BJ (cell line): ENCODE measurements around the gene DERA. TPM values are rescaled to one million over a fixed set of nuclear protein-coding genes. Genes with fewer than 3 reads are reported as not detected.

Source experiments
- CTCF ChIA-PET: fragments of 350-600 bp; formaldehyde crosslinking; extraction: SDS; loops from one replicate; lab custom pipeline; 2021; ENCODE audit warnings: antibody characterized with exemption, inconsistent platforms; lab: Yijun Ruan, JAX
- POLR2A ChIA-PET: fragments of 300-600 bp; sonication (Branson Sonifier 250); formaldehyde crosslinking; extraction: SDS; loops from one replicate; lab custom pipeline; 2021; ENCODE audit warnings: antibody characterized with exemption; lab: Charles Lee
- DNase-seq: peaks from one replicate; pipeline ENCODE4 v3.0.0-alpha.2; 2011; ENCODE audit warnings: low read depth
- H3K27me3 ChIP-seq: 2 replicates; pipeline ENCODE4 v1.6.0; 2011; ENCODE audit warnings: low read length; ENCODE audit not compliant: control insufficient read depth, insufficient read depth
- H3K36me3 ChIP-seq: 2 replicates; pipeline ENCODE4 v1.5.1; 2011; ENCODE audit warnings: low read length; ENCODE audit not compliant: control insufficient read depth, insufficient read depth
- H3K4me3 ChIP-seq: 2 replicates; pipeline ENCODE4 v1.5.1; 2011; ENCODE audit warnings: low read depth, mild to moderate bottlenecking, control low read depth, low read length
- CTCF ChIP-seq: IDR thresholded peaks from 2 replicates; pipeline ENCODE4 v1.5.1; 2011; ENCODE audit warnings: low read depth, mild to moderate bottlenecking, control low read depth, inconsistent platforms, low read length, moderate library complexity; ENCODE audit not compliant: insufficient read depth
- polyA plus RNA-seq: library from polyadenylated mRNA; depleted of rRNA; stranded (reverse); fragments of >200 nt; gene quantifications from 2 replicates; pipeline ENCODE4 v1.2.3, GENCODE V29; 2011; rRNA removed

Gene DERA
- polyA plus RNA-seq, 1 experiment: 22.6 TPM

- POLR2A ChIA-PET: no interaction called here
- Histone ChIP-seq H3K36me3 (no peaks in the 10 kb centered on the region), H3K27me3 (no peaks in the 10 kb centered on the region), H3K4me3 (no peak overlapping the region)
- DNase-seq: no peak
- TF ChIP-seq CTCF: no peak
- CTCF ChIA-PET: interaction anchor here (1.3 kb wide), 1 partner anchor 9 kb away, joined by 4 read pairs; no protein-coding TSS in a partner anchor
Observed at GRCh38 chr12:16086462-16086861, 175.3 kb downstream of the DERA start.

- no peaks in the 10 kb centered on the region for H3K36me3 ChIP-seq
- ChIA-PET POLR2A (no interaction called here), CTCF (interaction anchor here (0.6 kb wide), 1 partner anchor 34 kb away, joined by 3 read pairs; no protein-coding TSS in a partner anchor)
- no peak overlapping the region for H3K4me3 ChIP-seq
- TF ChIP-seq CTCF: no peak
- no peak for DNase-seq
- no peaks in the 10 kb centered on the region for H3K27me3 ChIP-seq
Observed at GRCh38 chr12:16086942-16087341, 175.8 kb downstream of the DERA start.

Other genes starting within 250 kb of the DERA start
- gene EPS8, start 121.9 kb upstream of the DERA start, polyA plus RNA-seq: 93.3 and 118 TPM in 2 replicates
- gene STRAP, start 28.9 kb upstream of the DERA start, polyA plus RNA-seq: 54.1 and 103 TPM in 2 replicates